ENCODE results near the gene ZBTB17.
"Not testable (repeated sequence)": the region's sequence is repeated elsewhere in the genome, so short reads cannot be mapped to it uniquely, and the experiment has no call there.

Gene ZBTB17

DNA sequence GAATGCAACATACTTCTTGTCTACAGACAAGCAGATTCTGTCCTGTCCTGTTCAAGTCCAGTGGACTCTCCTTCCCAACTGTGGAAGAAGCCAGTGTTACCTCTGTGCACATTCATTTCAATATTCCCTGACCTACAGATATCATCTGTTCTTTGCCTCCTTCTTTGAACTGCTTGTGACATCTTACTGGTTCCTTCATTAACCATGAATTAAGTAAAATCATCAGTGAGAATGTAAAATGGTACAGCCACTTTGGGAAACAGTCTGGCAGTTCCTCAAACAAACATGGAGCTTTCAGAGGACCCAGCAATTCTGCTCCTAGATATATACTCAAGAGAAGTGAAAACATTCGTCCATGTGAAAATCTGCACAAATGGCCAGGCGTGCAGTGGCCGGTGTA lies 34.9 kb upstream of the ZBTB17 start:
- no peak for DNase-seq

DNA sequence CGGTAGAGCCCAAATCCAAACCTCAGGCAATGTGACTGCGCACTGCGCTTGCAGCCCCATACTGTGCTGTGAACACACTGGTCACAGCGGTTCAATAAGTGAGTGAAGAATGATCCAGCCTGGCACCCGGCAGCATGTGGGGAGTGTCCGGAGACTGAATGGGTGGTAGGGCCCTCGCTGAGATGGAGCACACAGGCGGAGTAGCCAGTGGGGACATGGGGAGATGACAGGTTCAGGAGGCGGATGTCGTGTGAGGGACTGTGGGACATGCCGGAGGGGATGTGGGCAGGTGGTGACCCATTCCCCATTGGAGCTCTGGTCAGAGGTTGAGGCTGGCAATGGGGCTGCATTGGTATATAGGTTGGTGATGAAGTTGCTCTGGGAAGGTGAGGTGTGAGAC lies 33.8 kb upstream of the ZBTB17 start:
- DNase-seq = no peak

DNA sequence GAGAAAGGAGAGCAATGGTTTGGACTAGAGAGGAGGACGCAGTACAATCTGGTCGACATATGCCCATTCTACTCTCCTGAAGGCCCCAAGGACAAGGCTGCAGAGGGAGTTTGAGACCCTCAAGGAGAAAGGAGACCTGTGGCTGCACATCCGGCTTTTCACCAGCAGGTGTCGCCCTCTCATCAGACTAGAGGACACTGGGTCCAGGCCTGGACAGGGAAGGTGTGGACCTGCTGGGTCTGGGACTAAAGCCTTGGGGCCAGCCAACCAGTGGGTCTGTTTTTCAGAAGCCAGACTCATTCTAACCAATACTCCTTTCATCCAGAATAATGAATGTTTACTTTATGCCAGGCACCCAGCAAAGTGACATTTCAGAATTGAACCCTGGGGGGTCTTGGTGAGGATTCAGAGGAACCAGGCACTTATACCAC lies 33.1 kb upstream of the ZBTB17 start:
- DNase-seq = peak; percentile 40

DNA sequence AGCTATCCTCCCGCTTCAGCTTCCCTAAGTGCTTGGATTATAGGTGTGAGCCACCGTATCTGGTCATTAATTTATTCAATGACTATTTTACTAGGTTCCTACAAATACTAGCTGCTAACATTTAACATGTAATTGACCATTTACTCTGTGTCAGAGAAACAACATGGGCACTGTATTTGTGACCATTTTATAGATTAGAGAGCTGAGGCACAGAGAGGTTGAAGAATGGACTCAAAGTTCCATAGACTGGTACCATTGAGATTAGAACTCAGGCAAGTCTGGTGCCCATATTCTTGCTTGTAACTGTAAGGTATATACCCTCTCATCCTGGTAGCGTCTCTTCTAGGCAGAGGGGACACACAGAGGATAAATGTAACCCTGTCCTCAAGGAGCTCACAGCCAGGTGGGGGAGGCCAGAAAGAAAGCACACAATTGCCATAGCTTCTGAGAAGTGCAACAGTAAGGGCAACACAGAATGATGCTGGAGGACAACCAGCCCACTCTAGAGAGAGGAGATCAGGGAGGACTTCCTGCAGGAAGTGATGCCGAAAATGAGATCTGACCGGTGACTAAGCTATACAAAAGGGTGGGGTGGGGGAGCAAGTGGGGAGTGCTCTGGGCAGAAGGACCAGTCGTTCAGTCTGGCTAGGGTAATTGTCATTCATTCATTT lies 31.9 kb upstream of the ZBTB17 start:
- no peak for DNase-seq

DNA sequence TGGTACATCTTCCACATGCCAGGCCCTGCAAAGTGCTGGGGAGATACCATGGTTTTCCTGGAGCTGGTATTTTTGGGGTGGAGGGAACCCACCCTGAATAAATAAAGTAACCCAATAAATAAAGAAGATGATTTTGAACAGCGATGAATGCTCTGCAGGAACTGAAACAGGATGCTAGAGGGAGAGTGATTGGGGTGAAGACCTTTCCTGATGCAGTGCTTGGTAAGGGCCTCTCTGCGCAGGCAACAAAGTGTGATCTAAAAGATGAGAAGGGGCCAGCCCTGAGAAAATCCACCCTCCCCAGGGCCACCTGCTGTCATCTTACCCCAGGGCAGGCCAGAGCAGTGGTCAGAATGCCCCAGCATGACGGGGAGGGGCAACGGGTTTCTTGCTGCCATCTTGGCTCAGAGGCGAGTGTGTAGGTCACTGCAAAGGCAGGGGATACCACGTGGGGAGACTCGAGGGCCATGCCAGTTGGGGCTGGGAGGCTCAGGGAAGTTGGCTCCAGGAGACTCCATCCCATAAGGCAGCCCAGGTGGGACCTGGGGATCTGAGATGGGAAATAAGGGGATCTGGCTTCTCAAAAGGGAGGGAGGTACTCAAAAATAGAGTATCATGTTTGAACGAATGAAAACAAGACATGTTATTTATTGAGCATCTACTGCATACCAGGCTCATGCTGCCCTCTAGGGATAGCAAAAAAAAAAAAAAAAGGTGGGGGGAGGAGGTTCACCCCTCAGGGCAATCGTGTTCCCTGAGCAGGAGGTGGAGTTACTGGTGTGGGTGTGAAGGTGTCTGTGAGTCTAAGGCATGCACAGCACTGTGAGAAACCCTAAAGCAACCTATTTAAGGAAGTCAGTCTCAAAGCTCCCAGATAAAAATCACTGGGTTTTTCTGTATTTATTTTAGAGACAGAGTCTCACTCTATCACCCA lies 30.9 kb upstream of the ZBTB17 start:
- no peak for DNase-seq

DNA sequence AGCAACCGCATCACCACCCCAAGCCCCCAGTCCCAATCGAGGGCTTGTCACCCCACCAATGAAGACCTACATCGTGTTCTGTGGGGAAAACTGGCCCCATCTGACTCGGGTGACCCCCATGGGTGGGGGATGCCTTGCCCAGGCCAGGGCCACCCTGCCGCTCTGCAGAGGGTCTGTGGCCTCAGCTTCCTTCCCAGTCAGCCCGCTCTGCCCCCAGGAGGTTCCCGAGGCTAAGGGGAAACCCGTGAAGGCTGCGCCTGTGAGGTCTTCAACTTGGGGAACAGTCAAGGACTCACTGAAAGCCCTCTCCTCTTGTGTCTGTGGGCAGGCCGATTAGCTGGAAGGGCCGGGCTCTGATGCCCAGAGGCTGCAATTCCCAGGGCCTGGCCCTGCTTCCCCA lies 30.1 kb upstream of the ZBTB17 start:
- no peak for DNase-seq

DNA sequence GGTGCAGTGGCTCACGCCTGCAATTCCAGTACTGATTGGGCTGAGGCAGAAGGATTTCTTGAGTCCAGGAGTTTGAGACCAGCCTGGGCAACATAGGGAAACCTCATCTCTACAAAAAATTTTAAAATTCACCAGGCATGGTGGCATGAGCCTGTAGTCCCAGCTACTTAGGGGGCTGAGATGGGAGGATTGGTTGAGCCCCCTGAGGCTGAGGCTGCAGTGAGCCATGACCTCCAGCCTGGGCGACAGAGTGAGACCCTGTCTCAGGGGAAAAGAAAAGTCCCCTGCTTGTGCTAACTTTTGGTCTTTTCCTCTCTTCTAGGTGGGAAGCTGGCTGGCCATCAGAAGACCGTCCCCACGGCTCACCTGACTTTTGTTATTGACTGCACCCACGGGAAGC lies 29.7 kb upstream of the ZBTB17 start:
- no peak for DNase-seq

DNA sequence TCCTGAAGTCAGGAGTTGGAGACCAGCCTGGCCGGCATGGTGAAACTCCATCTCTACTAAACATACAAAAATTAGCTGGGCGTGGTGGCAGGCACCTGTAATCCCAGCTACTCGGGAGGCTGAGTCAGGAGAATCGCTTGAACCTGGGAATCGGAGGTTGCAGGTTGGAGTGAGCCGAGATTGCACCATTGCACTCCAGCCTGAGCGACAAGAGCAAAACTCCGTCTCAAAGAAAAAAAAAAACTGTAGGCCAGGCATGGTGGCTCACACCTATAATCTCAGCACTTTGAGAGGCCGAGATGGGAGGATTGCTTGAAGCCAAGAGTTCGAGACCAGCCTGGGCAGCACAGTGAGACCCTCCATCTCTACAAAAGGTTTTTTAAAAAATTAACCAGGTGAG lies 25.4 kb upstream of the ZBTB17 start:
- DNase-seq = not testable (repeated sequence)

DNA sequence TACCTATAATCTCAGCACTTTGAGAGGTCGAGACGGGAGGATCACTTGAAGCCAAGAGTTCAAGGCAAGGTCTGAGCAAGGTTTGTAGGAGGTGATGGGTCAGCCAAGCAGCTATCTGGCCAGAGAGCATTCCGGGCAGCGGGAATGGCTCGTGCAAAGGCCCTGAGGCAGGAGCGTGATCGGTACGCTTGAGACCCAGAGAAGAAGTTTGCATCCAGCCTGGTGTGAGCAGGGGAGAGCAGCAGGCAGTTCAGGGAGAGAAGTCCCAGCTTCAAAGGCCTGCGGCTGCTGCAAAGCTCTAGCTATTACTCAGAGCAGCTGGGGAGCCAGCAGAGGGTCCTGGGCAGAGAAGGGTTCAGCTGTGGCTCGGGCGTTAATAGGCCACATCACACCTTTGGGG lies 23.0 kb upstream of the ZBTB17 start:
- DNase-seq = no peak

DNA sequence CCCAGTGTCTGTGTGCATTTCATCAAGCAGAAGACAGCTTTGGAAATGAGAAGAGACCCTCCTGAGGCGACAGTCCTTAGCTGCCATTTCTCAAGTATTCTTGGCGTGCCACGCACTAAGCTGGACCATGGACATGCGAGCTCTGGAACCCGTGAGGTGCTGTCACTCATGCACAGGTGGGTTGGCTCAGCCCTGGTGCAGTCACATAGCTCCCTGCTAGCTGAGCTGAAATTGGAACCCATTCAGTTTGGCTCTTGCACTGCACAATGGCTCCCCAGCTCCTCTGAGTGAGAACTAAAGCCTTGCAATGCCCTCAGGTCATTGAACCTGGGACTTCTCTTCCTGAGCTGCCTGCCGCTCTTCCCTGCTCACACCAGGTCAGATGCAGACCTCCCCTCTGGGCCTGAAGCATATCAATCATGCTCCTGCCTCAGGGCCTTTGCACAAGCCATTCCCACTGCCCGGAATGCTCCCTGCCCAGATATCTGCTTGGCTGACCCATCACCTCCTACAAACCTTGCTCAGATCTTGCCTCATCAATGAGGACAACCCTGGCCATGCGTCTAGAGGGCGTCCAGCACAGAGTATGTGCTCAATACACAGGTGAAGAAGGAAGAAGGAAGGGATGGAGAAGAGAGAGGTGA lies 21.9 kb upstream of the ZBTB17 start:
- DNase-seq = no peak

DNA sequence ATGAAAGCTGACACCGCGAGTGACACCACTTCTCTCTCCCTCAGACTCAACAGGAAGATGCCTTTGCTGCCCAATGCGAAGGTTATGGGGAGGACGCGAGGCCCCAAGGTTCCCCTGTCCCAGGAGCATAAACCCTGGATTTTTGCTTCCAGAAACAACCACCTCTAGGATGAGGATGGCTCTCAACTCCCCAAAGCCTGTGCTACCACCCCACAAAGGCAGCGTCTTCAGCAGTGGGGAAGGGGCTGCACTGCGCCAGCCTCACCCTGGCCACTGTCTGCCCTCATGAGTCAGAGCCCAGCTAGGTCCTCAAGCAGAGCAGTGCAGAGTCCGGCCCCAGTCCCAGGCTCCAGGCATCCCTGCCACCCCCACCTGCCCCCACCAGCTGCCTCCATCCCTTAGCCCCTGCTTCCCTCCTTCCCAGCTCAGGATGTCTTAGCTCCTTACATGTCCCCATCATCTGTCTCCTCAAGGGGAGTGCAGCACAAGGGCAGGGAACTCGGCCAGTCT lies 21.2 kb upstream of the ZBTB17 start:
- no peak for DNase-seq

DNA sequence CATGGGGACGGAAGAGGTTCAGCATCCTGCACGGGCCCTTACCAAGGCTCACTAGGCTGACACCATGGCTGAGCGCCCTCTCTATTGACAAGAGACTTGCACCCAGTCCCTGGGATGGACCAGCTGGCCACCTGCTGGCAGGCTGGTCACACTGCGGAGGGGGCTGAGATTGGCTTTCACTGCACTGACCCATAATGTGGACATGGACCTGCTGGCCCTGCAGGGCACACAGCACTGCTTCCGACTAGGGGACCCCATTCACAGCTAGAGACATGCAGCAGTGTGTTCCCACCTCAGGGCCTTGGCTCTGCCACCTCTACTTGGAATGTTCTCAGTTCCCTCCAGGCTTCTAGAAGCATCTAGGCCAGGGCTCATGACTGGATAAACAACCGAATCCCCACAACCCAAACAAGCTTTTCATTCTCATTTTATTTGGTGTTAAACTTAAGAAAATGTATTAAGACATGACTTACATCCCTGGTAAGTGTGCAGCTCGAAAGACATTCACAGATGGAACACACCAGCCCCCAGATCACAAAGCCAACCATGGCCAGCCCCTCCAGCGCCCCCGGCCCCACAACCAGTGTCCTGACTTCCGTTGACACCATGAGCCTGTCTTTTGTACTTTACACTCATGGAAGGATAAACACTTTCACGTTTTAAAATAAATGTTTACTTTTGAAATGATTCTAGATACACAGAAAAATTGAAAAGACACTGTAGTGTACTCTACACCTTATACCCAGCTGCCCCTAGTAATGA lies 18.9 kb upstream of the ZBTB17 start:
- no peak for DNase-seq

DNA sequence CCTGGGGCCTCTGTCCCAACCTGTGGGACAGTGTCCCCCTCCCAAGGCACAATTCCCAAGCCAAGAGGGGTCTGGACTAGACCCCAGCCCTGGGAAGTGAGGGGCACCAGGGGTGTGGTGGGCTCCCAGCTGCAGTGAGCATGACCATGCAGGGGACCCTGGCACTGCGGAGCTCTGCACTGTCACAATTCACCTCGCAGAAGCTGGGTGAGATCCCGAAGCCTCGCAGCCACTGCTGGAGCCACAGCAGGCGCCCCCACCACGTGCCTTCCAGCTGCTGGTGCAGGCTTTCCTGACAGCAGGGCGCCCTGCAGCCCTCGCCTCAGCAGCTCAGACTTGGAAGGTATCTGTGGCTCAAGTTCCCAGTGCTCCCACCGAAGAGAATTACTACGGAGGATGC lies 18.2 kb upstream of the ZBTB17 start:
- no peak for DNase-seq

DNA sequence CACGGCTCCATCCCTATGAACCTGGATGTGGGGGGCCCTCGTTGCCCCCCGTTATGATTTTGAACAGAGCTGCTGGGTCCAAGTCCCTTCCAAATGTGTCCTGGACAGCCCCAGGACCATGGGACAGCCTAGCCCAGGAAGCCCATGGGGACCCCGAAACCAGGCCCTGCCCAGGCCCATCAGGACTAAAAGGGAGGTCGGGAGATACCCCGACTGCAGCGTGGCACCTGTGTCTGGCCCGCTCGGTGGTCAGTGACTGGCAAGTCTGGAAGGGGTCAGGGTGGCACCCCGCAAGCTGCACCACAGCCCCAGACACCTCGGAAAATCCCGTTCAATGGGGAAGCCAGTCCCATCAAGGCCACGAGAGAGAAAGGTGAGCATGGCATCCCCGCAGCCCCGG lies 17.8 kb upstream of the ZBTB17 start:
- no peak for DNase-seq

DNA sequence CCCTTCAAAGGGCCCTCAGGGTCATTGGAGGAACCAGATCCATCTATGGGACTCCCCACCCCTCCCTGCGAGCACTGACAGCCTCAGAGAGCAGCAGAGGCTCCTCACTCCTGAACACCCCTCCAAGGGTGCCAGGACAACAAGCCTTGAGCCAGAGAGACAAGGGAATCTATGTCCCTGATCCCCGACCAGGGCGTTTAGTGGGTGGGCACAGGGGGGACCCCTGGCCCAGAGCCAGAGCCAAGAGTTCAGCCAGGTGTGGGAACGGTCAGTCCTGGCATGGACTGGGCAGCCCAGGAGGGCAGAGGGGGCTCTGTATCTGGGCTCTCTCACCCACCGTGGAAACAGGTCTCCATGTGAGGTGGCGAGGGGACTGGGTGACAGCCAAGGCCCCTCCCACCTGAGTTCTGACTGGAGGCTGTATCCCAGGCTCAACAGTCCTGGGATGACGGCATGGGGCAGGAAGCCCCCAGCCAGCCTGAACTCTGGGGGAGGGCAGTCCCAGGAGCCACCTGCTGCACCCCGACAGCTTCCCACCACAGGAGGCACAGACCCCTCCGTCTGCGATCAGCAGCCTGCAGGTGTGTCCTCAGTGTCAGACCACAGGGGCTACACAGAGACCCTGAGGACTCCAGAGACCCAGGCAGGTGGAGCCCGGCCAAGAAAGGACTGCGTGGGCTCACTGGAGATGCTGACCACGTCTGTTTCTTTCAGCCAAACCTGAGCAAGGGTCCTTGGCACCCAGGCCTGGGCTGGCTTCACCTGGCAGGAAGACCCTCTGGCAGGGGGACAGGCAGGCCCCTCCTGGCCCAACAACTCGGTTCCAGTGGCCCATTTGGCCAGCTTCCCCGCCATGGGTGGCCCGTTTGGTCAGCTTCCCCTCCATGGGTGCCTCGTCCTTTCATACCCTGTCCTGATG lies 16.9 kb upstream of the ZBTB17 start:
- no peak for DNase-seq

DNA sequence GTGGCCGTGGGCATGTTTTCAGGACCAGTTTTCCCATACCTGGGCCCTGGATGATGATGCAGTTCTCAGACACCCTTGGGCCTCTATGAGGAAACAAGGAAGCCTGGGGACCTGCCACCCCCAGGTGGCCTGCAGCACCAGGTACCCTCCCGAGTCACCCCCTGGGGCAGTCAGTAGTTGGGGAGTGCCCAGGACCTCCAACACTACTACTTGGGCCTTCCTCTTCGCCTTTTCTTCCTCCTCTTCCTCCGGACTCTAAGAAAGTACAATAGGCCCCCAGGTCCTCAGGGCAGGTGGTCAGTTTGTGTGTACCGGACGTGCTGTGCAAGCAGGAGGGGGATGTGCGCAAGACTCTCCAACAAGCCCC lies 16.3 kb upstream of the ZBTB17 start:
- no peak for DNase-seq

DNA sequence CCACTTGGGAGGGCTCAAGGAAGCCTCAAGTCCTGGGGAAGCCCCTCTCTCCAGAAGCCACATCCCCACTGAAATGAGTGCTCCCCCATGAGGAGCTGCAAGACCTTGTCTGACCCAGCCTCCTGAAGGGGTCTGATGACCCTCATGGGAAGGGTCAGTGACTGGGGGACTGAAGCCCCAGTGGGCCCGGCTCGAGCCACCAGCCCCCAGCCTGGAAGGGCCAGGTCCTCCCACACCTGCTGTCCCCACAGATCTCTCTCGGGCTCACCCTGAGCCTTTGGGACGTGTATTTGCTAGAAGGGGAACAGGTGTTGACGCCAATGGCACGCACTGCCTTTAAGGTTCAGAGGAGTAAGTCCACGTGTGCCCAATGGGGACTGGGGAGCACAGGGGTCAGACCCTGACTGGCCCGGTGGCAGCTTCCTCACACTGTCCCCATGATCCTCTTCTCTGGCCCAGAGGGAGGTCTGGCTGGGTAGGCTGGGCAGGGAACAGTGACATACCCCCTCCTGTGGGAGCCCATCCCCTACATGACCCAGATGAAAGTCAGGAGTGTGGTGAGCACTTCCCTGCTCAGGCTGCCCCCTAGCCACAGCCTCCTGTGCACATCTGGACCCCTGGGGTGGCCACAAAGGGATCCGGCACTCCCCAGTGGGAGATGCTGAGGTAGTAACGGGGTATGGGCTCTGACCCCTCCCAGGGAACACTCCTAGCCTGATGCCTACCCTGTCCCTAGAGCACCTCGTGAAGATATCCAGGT lies 15.7 kb upstream of the ZBTB17 start:
- DNase-seq = no peak

DNA sequence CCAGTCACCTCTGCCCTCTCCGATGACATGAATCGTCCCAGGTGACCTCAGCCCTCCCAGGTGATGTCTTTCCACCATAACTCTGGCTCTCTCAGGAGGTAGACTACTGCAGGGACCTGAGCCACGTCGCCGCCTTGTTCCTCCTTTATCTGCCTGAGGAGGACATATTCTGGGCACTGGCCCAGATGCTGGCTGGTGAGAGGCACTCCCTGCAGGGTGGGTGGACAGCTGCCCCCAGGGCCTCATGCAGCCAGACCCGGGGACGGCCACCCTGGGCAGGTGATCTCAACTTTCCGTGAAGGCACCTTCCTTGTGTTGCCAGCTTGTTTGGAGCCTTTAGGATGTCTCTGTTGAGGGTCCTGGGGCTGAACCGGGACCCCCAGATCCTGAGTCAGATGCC lies 13.9 kb upstream of the ZBTB17 start:
- DNase-seq = no peak

DNA sequence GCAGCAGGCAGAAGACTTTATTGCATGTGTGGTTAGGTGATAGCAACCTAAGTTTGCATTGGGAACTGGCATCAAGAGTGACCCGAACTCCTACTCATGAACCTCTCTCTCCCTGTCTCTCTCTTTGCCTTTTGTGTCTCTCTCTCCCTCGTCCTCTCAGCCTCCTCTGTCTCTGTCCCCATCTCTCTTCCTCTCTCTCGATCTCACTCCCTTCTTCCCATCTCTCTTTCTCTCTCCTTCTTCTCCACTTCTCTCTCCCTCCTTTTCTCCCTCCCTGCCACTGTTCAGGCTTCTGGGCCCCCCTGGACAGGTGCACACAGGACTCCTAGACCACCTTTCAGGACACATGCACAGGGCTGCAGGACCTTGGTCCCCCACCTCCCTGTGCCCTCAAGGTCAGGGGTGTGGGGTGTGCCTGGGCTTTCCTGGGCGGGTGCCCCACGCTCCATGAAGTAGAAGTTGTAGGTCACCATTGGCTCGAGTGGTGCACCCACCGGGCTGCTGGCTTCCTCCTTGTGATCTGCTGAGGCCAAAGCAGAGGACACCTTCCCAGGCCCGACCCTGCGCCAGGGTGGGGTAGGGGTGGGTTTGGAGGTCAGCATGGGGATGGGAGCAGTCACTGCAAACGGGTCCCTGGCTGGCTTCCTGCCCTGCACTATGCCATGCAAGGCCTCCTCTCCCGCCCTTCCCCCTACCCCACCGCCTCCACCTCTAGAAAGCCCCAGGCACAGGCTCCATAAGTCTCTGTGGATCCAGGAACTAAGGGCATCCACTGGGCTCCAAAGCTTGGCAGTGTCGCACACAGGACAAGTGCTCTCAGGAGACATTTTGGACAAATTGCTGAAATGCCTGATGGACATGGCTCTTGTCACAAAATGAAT lies 13.2 kb upstream of the ZBTB17 start:
- no peak for DNase-seq
